ENCODE measurements around the gene NMB.

NMB gene

DNA sequence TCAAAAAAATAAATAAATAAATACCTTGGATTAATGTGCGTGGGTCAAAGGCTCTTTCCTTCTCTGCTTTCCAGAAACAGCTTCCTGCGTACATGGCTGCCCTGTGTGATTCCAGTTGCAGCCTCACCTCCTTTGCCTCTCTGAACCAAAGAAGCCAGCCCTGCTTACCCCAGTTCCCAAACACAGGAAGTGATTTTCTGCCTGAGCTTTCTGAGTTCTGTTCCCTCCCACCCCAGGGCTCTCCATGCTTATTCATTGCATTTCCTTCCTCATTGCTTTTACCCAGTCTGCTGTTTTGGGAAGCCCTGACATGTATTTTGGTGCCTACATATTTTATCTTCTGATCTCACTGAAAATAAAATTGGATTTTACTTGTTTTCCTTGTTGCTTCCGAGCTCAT lies 41.8 kb downstream of the NMB start:
- DNase-seq (ENCODE audit: low read depth, low spot score) = no peak

DNA sequence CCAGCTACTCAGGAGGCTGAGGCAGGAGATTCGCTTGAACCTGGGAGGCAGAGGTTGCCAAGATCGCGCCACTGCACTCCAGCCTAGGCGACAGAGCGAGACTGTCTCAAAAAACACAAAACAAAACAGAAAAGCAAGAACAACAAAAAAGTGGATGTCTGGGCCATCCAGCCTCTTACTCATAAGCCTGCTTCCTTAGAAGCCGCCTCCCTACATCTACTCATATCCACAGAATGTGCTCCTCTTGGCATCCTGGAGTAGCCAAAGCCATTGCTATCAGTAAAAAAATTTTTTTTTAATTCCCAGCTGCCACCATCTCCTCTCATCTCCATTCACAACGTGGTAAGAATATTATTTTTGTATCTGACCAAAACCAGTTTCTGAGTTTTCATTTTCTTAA lies 46.4 kb downstream of the NMB start:
- no peak for DNase-seq (ENCODE audit: low read depth, low spot score)

DNA sequence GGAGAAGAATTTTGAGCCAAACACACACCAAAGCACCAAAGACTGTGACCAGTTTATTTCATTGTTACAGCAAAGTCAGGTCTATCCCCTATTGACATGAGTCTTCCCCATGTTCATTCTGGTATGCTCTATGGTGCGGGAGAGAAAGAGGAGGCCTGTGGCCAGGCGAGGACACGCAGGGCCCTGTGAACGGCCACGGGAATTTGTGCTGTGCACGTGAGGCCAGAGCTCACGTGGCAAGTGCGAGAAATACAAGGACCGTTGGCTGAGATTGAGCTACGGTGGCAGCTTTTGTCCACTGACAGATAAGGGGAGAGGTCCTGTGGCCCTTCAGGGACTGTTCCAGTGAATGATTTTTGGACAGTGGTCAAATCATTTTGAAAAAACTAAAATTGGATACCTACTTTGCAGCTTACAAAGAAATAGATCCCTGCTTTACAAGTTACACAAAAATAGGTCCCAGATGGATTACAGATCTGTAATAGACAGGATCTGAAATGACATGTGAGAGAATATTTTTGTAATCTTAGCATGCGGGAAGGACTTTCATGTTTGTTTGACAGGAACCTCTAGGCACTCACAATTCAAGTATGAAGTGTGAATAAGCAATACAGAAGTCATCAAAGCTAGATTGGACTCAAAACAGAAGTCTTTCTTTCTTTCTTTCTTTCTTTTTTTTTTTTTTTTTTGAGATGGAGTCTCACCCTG lies 48.0 kb downstream of the NMB start:
- no peak for DNase-seq (ENCODE audit: low read depth, low spot score)

DNA sequence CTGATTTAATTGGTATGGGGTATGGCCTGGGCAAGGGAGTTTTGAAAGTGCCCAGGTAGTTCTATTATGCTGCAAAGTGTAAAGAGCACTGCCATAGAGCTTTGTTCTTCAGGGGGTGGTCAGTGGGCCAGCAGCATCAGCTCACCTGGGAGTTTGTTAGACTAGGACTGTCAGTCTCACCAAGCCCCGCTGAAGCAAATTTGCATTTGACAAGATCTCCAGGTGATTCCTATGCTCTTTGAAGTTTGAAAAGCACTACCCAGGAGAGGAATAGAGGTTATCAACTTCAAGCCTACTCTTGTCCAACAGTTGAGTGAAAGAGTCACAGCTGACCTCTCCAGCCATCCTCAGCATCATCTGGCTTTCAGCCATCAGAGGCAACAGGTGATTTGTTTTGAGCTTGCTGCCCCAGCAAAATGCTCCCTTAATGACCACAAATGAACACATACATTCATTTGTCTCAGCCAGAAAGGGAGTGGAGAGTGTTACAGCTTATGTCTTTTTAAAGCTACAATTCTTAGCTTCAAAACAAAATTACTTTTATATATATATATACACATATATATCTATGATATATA lies 49.2 kb downstream of the NMB start:
- DNase-seq (ENCODE audit: low read depth, low spot score) = no peak

DNA sequence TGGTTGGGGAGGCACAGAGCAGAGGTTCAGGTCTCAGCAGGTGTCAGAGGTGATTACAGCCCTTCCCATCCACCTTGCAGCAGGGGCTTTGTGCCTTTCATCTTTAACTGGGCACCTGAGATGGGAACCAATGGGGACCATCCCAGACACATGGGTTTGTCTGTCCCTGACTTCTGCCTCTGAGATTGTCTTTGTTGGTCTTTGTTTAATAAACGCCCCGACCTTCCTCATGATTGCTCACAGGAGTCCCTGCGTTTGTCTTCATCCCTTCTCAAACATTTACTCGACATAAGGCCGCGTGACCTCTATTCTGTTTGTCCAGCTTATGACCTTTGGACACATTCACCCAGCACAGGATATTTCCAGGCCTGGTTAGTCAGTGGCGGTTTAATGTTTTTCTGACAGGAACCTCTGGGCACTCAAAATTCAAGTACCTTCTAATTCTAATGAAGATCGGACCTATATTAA lies 51.3 kb downstream of the NMB start:
- no peak for DNase-seq (ENCODE audit: low read depth, low spot score)

DNA sequence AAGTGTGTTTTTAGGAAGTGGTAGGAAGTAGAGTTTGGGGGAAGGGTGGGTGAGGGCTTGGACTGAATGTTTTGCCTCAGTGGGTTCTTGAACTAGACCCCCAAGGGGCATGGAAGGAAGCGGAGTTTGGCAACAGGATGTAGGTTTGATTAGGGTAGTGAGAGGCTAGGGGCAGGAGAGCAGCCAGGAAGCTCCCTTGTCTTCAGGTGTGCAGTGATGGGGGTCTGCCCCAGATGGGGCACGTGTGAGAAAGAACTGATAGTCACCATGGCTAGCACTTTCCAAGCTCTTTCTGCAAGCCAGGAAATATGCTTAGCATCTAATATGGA lies 52.5 kb downstream of the NMB start:
- no peak for DNase-seq (ENCODE audit: low read depth, low spot score)

Data from astrocyte of the hippocampus (primary cell).